GM12878 (cell line): ENCODE measurements around the gene HDDC3. TPM values are rescaled to one million over a fixed set of nuclear protein-coding genes. Genes with fewer than 3 reads are reported as not detected.

Experiments
- ATAC-seq: fragments of 200-7000 bp; cut with Tn5 transposase; 3 replicates; pipeline ENCODE4 v1.9.1; 2020; ENCODE audit warnings: mild to moderate bottlenecking, moderate library complexity
- BruUV-seq: library from RNA; stranded (reverse); fragments of 400-500 nt; replicated peaks from 2 replicates; lab custom pipeline; 2021; lab: Mats Ljungman, UMichigan
- CTCF ChIA-PET: fragments of 300-600 bp; sonication (Branson Sonifier 250); formaldehyde crosslinking; extraction: SDS; loops from one replicate; lab custom pipeline; 2021; ENCODE audit warnings: inconsistent platforms; lab: Yijun Ruan, JAX
- POLR2A ChIA-PET: fragments of 350-600 bp; formaldehyde crosslinking; extraction: SDS; loops from one replicate; lab custom pipeline; 2021; ENCODE audit warnings: inconsistent platforms; lab: Charles Lee
- RAD21 ChIA-PET: fragments of 300-600 bp; sonication (Branson Sonifier 250); formaldehyde crosslinking; loops from one replicate; lab custom pipeline; 2023; ENCODE audit warnings: antibody characterized with exemption; ENCODE audit not compliant: unreplicated experiment; lab: Charles Lee
- SMC1A ChIA-PET: fragments of 300-600 bp; sonication (Branson Sonifier 250); formaldehyde crosslinking; loops from one replicate; lab custom pipeline; 2023; ENCODE audit not compliant: unreplicated experiment, uncharacterized antibody; lab: Charles Lee
- DNase-seq: peaks from one replicate; pipeline ENCODE4 v3.0.0-alpha.2; 2011; ENCODE audit warnings: low read depth, low spot score
- FAIRE-seq: peaks from 3 replicates; lab custom pipeline; 2011; peaks lifted over from hg19 to GRCh38; lab: Jason Lieb, UNC
- H2AFZ ChIP-seq: 2 replicates; pipeline ENCODE4 v1.6.0; 2011; ENCODE audit warnings: low read depth, low read length, control low read depth; ENCODE audit not compliant: control insufficient read depth
- H3K27ac ChIP-seq: 2 replicates; pipeline ENCODE4 v1.5.1; 2011; ENCODE audit warnings: control low read depth; ENCODE audit not compliant: control insufficient read depth, insufficient read depth
- H3K27me3 ChIP-seq, 2 experiments: replicated peaks in 1 of 2; 2 replicates each; pipeline versions ENCODE4 v1.6.0 to v1.6.1; 2011; ENCODE audit warnings: low read length in 1 of 2; ENCODE audit not compliant: control insufficient read depth in 2 of 2, insufficient read depth in 2 of 2
- H3K36me3 ChIP-seq, 2 experiments: 2 replicates each; pipeline ENCODE4 v1.5.1; 2011; ENCODE audit warnings: low read length in 1 of 2; ENCODE audit not compliant: control insufficient read depth in 2 of 2, insufficient read depth in 2 of 2
- H3K4me1 ChIP-seq: 2 replicates; pipeline ENCODE4 v1.6.1; 2011; ENCODE audit warnings: mild to moderate bottlenecking, low read length, moderate library complexity, mixed read lengths; ENCODE audit not compliant: control insufficient read depth, insufficient read depth
- H3K4me2 ChIP-seq: 2 replicates; pipeline ENCODE4 v1.6.0; 2011; ENCODE audit warnings: control low read depth; ENCODE audit not compliant: control insufficient read depth, insufficient read depth
- H3K4me3 ChIP-seq: fragments of 200-600 bp; sonication (generic); 2 replicates; pipeline ENCODE4 v1.5.1; 2016
- H3K79me2 ChIP-seq: 2 replicates; pipeline ENCODE4 v1.6.0; 2011; ENCODE audit warnings: low read length; ENCODE audit not compliant: control insufficient read depth, insufficient read depth
- H3K9ac ChIP-seq: 2 replicates; pipeline ENCODE4 v1.8.0; 2011; ENCODE audit warnings: low read length, control low read depth, mixed read lengths; ENCODE audit not compliant: control insufficient read depth, insufficient read depth
- H3K9me3 ChIP-seq: replicated peaks from 3 replicates; pipeline ENCODE4 v1.5.1; 2011; ENCODE audit warnings: mild to moderate bottlenecking, low read length; ENCODE audit not compliant: control insufficient read depth, insufficient read depth
- H4K20me1 ChIP-seq: 2 replicates; pipeline ENCODE4 v1.6.0; 2011; ENCODE audit not compliant: control insufficient read depth, insufficient read depth
- CTCF ChIP-seq, 3 experiments: IDR thresholded peaks in 2 of 3; conservative IDR thresholded peaks in 1 of 3; 2 replicates each; pipeline ENCODE4 v1.5.1; 2011; ENCODE audit warnings: low read depth in 3 of 3, low read length in 3 of 3, mild to moderate bottlenecking in 3 of 3, control low read depth in 2 of 3, moderate library complexity in 2 of 3, inconsistent platforms in 1 of 3, mixed read lengths in 1 of 3; ENCODE audit not compliant: control insufficient read depth in 2 of 3, insufficient read depth in 1 of 3; ENCODE audit errors: extremely low read depth in 1 of 3
- DPF2 ChIP-seq: fragments of 450-650 bp; IDR thresholded peaks from 2 replicates; pipeline ENCODE4 v1.6.1; 2017; ENCODE audit warnings: mild to moderate bottlenecking
- ETV6 ChIP-seq, 2 experiments: fragments of 450-650 bp in 1 of 2; IDR thresholded peaks in 1 of 2; conservative IDR thresholded peaks in 1 of 2; 2 replicates each; pipeline ENCODE4 v1.6.1; 2014; ENCODE audit warnings: antibody characterized with exemption in 1 of 2, borderline replicate concordance in 1 of 2, low read depth in 1 of 2, mild to moderate bottlenecking in 1 of 2, moderate library complexity in 1 of 2
- HDAC2 ChIP-seq: fragments of 200-600 bp; sonication (generic); IDR thresholded peaks from 2 replicates; pipeline ENCODE4 v1.6.1; 2017
- NRF1 ChIP-seq: conservative IDR thresholded peaks from 2 replicates; pipeline ENCODE4 v1.6.1; 2011; ENCODE audit warnings: mild to moderate bottlenecking, low read depth, low read length, improper control_type of control experiment
- RELA ChIP-seq: fragments of 450-650 bp; IDR thresholded peaks from 2 replicates; pipeline ENCODE4 v1.8.0; 2014; ENCODE audit warnings: borderline replicate concordance; ENCODE audit not compliant: partially characterized antibody
- SMAD1 ChIP-seq: fragments of 450-650 bp; IDR thresholded peaks from 2 replicates; pipeline ENCODE4 v1.6.1; 2018; ENCODE audit warnings: mild to moderate bottlenecking, low read depth; ENCODE audit not compliant: partially characterized antibody
- SREBF1 ChIP-seq: IDR thresholded peaks from 2 replicates; pipeline ENCODE4 v1.6.1; 2012; ENCODE audit warnings: mild to moderate bottlenecking, low read length
- SRF ChIP-seq, 2 experiments: IDR thresholded peaks; 2 replicates each; pipeline ENCODE4 v1.6.1; 2011; ENCODE audit warnings: low read depth in 2 of 2, low read length in 2 of 2, mild to moderate bottlenecking in 1 of 2, moderate library complexity in 1 of 2
- YY1 ChIP-seq: IDR thresholded peaks from 2 replicates; pipeline ENCODE4 v1.6.1; 2011; ENCODE audit warnings: low read depth, mild to moderate bottlenecking, low read length
- ZNF274 ChIP-seq: IDR thresholded peaks from one replicate; pipeline ENCODE4 v1.8.0; 2011; ENCODE audit not compliant: insufficient read length, insufficient read depth
- WGBS: methylation state at CpG from one replicate; pipeline ENCODE4 v1.1.6; 2016; ENCODE audit warnings: low lambda C conversion rate; ENCODE audit not compliant: insufficient replicate concordance, insufficient coverage; ENCODE audit errors: missing lambda C conversion rate; 5-methylcytosine and 5-hydroxymethylcytosine counted together
- in situ Hi-C: fragments of 300-500 bp; cut with MboI; formaldehyde crosslinking; loops from 9 replicates; pipeline ENCODE4 v1.14.3; 2018; ENCODE audit warnings: mixed read lengths
- intact Hi-C: fragments of 100-400 bp; cut with micrococcal nuclease; formaldehyde crosslinking; loops from one replicate; pipeline ENCODE4 v1.14.2; 2022; ENCODE audit not compliant: unreplicated experiment
- polyA plus RNA-seq, 11 experiments: library from polyadenylated mRNA; depleted of rRNA in 4 of 11; unstranded in 6 of 11; stranded (reverse) in 5 of 11; fragments of >200 nt; fragmentation: Nextera tagmentation in 4 of 11; fragmentation: Illumina TruSeq in 1 of 11; extraction: Ambion mirVana in 4 of 11; extraction: Trizol in 1 of 11; gene quantifications; 1 replicate in 1 of 11; 2 replicates in 10 of 11; pipeline versions ENCODE4 v1.2.1 to v1.2.3, GENCODE V29; 2011 to 2016; ENCODE audit warnings: inconsistent platforms in 2 of 11, missing spikeins in 2 of 11, low read depth in 1 of 11
- total RNA-seq, 4 experiments: library from RNA; depleted of rRNA in 3 of 4; stranded (reverse); fragments of >200 nt in 3 of 4; fragmentation: Illumina TruSeq in 1 of 4; extraction: Trizol in 1 of 4; gene quantifications; 2 replicates each; pipeline versions ENCODE4 v1.2.1 to v1.2.3, GENCODE V29; 2013 to 2021
- TF ChIP-seq, protein P1 (sequence below): fragments of 450-650 bp; formaldehyde crosslinking; IDR thresholded peaks from 2 replicates; pipeline ENCODE4 v1.5.0; 2022; ENCODE audit warnings: mild to moderate bottlenecking, missing genetic modification characterization
- TF ChIP-seq, protein P2 (sequence below): IDR thresholded peaks from 2 replicates; pipeline ENCODE4 v1.6.1; 2012; ENCODE audit warnings: mild to moderate bottlenecking, low read depth, low read length

Gene HDDC3
- total and polyA plus RNA-seq, 10 of the 15 experiments (the other 5 are each of a cell fraction or from before 2014, with no cell fraction given) = 5.6 to 39.5 (median 23.0) TPM

GRCh38 chr15:90892023-90892422 lies 40.3 kb downstream of the HDDC3 start (continued):
- TF ChIP-seq DPF2 (no peak), ZNF274 (no peak), SMAD1 (no peak), NRF1 (no peak), YY1 (no peak)
- TF ChIP-seq, protein P1, sequence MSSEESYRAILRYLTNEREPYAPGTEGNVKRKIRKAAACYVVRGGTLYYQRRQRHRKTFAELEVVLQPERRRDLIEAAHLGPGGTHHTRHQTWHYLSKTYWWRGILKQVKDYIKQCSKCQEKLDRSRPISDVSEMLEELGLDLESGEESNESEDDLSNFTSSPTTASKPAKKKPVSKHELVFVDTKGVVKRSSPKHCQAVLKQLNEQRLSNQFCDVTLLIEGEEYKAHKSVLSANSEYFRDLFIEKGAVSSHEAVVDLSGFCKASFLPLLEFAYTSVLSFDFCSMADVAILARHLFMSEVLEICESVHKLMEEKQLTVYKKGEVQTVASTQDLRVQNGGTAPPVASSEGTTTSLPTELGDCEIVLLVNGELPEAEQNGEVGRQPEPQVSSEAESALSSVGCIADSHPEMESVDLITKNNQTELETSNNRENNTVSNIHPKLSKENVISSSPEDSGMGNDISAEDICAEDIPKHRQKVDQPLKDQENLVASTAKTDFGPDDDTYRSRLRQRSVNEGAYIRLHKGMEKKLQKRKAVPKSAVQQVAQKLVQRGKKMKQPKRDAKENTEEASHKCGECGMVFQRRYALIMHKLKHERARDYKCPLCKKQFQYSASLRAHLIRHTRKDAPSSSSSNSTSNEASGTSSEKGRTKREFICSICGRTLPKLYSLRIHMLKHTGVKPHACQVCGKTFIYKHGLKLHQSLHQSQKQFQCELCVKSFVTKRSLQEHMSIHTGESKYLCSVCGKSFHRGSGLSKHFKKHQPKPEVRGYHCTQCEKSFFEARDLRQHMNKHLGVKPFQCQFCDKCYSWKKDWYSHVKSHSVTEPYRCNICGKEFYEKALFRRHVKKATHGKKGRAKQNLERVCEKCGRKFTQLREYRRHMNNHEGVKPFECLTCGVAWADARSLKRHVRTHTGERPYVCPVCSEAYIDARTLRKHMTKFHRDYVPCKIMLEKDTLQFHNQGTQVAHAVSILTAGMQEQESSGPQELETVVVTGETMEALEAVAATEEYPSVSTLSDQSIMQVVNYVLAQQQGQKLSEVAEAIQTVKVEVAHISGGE (CRISPR knock-in tag) = no peak

- H3K4me2 ChIP-seq = no peak overlapping the region
- H3K4me1 ChIP-seq = peaks cover 2% of the 10 kb centered on the region
- H3K4me3 ChIP-seq = no peak overlapping the region
- no peaks in the 10 kb centered on the region for H3K79me2 ChIP-seq
- H3K9ac ChIP-seq = no peak overlapping the region
- ChIA-PET SMC1A (no interaction called here), RAD21 (no interaction called here), CTCF (no interaction called here), POLR2A (interaction anchor here (0.6 kb wide), 1 partner anchor 1216 kb away, joined by 3 read pairs; no protein-coding TSS in a partner anchor)
- no peaks in the 10 kb centered on the region; a peak in 2 of 4 replicates for H3K36me3 ChIP-seq
- in situ Hi-C loops (no loop called here), intact Hi-C loops (no loop called here)
- H3K27ac ChIP-seq = no peak overlapping the region
- H4K20me1 ChIP-seq = no peaks in the 10 kb centered on the region
- no peaks in the 10 kb centered on the region for H3K9me3 ChIP-seq
- H2AFZ ChIP-seq = no peak overlapping the region
- no peak for DNase-seq
- 67% methylated on average over 8 of the region's 8 CpGs for WGBS
- ATAC-seq = no peak
- BruUV-seq = no TSS peak
- no peak for FAIRE-seq
- no peaks in the 10 kb centered on the region for H3K27me3 ChIP-seq
- TF ChIP-seq HDAC2 (no peak), RELA (no peak), ETV6 (conservative IDR thresholded peaks at IDR 0.05 in 1 of 2, IDR thresholded peaks at IDR 0.05 in 1 of 2; ENCODE audit: borderline replicate concordance in 1 of 2, low read depth in 1 of 2) (no peak), SREBF1 (no peak), CTCF (IDR thresholded peaks at IDR 0.05 in 2 of 3, conservative IDR thresholded peaks at IDR 0.05 in 1 of 3; ENCODE audit: control insufficient read depth in 2 of 3, extremely low read depth in 1 of 3, insufficient read depth in 1 of 3, low read depth in 3 of 3, low read length in 3 of 3) (no peak), SRF (IDR thresholded peaks at IDR 0.05; ENCODE audit: low read depth in 2 of 2, low read length in 2 of 2) (no peak)
- TF ChIP-seq, protein P2, sequence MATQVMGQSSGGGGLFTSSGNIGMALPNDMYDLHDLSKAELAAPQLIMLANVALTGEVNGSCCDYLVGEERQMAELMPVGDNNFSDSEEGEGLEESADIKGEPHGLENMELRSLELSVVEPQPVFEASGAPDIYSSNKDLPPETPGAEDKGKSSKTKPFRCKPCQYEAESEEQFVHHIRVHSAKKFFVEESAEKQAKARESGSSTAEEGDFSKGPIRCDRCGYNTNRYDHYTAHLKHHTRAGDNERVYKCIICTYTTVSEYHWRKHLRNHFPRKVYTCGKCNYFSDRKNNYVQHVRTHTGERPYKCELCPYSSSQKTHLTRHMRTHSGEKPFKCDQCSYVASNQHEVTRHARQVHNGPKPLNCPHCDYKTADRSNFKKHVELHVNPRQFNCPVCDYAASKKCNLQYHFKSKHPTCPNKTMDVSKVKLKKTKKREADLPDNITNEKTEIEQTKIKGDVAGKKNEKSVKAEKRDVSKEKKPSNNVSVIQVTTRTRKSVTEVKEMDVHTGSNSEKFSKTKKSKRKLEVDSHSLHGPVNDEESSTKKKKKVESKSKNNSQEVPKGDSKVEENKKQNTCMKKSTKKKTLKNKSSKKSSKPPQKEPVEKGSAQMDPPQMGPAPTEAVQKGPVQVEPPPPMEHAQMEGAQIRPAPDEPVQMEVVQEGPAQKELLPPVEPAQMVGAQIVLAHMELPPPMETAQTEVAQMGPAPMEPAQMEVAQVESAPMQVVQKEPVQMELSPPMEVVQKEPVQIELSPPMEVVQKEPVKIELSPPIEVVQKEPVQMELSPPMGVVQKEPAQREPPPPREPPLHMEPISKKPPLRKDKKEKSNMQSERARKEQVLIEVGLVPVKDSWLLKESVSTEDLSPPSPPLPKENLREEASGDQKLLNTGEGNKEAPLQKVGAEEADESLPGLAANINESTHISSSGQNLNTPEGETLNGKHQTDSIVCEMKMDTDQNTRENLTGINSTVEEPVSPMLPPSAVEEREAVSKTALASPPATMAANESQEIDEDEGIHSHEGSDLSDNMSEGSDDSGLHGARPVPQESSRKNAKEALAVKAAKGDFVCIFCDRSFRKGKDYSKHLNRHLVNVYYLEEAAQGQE = no peak
These were observed 40.9 kb downstream of the HDDC3 start for GRCh38 chr15:90891346-90891949.
